GM12878 (cell line): Measurements from ENCODE around the gene SRPK2.

Experiments
- EP300 ChIP-seq, 2 experiments: fragments of 150-350 bp in 1 of 2; IDR thresholded peaks; 2 replicates each; pipeline ENCODE4 v1.6.1; 2011 to 2012; ENCODE audit warnings: low read depth in 2 of 2, low read length in 2 of 2, borderline replicate concordance in 1 of 2, improper control_type of control experiment in 1 of 2, inconsistent platforms in 1 of 2; ENCODE audit not compliant: control insufficient read depth in 1 of 2
- FOXK2 ChIP-seq: fragments of 450-650 bp; IDR thresholded peaks from 2 replicates; pipeline ENCODE4 v1.6.1; 2017; ENCODE audit warnings: mild to moderate bottlenecking, moderate library complexity
- HDAC2 ChIP-seq: fragments of 200-600 bp; sonication (generic); IDR thresholded peaks from 2 replicates; pipeline ENCODE4 v1.6.1; 2017
- IKZF1 ChIP-seq: fragments of 450-650 bp; conservative IDR thresholded peaks from 2 replicates; pipeline ENCODE4 v1.6.1; 2017; ENCODE audit warnings: antibody characterized with exemption, mild to moderate bottlenecking
- NFIC ChIP-seq: IDR thresholded peaks from 2 replicates; pipeline ENCODE4 v1.6.1; 2012; ENCODE audit warnings: low read depth, mild to moderate bottlenecking, inconsistent platforms, low read length, moderate library complexity
- NR2C1 ChIP-seq: fragments of 450-650 bp; IDR thresholded peaks from 2 replicates; pipeline ENCODE4 v1.6.1; 2017; ENCODE audit warnings: antibody characterized with exemption, mild to moderate bottlenecking, moderate library complexity
- NR2C2 ChIP-seq: IDR thresholded peaks from 2 replicates; pipeline ENCODE4 v1.6.1; 2011; ENCODE audit warnings: borderline replicate concordance, low read depth; ENCODE audit not compliant: control insufficient read depth, insufficient read length
- POLR2A ChIP-seq: IDR thresholded peaks from 2 replicates; pipeline ENCODE4 v1.6.1; 2011; ENCODE audit warnings: low read depth, mild to moderate bottlenecking, low read length
- RB1 ChIP-seq: fragments of 450-650 bp; formaldehyde crosslinking; IDR thresholded peaks from 2 replicates; pipeline ENCODE4 v1.6.1; 2017; ENCODE audit warnings: mild to moderate bottlenecking, borderline replicate concordance
- RCOR1 ChIP-seq: conservative IDR thresholded peaks from 2 replicates; pipeline ENCODE4 v1.6.1; 2012; ENCODE audit warnings: low read depth, low read length, improper control_type of control experiment
- SIX5 ChIP-seq: IDR thresholded peaks from 2 replicates; pipeline ENCODE4 v1.6.1; 2011; ENCODE audit warnings: mild to moderate bottlenecking, low read depth, low read length, moderate library complexity; ENCODE audit not compliant: severe bottlenecking
- TF ChIP-seq, protein P1 (sequence below): fragments of 450-650 bp; formaldehyde crosslinking; IDR thresholded peaks from 2 replicates; pipeline ENCODE4 v1.4.0; 2020; ENCODE audit warnings: mild to moderate bottlenecking, moderate library complexity
- TF ChIP-seq, protein P2 (sequence below), 3 experiments: IDR thresholded peaks in 2 of 3; conservative IDR thresholded peaks in 1 of 3; 2 replicates each; pipeline ENCODE4 v1.5.1; 2011; ENCODE audit warnings: low read depth in 3 of 3, low read length in 3 of 3, mild to moderate bottlenecking in 3 of 3, control low read depth in 2 of 3, moderate library complexity in 2 of 3, inconsistent platforms in 1 of 3, mixed read lengths in 1 of 3; ENCODE audit not compliant: control insufficient read depth in 2 of 3, insufficient read depth in 1 of 3; ENCODE audit errors: extremely low read depth in 1 of 3

DNA sequence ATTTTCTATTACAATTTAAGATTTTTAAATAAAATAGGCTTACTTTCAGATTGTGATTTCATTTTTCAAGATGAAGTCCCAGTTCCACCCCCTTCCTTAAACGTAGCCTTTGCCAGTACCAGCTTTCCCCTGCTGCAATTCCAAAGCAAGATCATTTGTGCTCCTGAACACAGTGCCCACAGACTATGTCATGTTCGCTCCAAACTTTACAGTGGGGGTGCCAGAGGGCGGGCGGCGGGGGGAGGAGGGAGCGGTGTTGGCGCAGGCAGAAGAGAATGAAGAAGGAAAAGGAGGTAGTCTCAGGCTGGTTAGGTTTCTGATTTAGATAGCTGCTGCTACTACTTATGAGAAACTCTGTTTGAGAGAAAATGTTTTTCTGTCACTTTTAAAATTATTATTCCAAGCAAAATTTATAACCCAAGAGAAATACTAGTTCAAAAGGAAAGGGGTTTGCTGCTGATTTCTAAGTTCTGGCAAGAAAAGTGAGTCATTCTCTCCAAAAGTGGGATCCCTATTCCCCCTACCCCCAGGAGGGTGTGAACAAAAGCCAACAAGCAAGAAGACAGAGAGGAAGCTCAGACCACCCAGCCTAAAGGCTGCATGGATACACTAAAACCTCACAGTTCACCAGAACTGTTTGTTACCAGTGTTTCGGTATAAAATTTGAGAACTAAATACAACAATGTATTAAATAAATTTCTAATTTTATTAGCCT lies 109.6 kb downstream of the SRPK2 start:
- TF ChIP-seq, protein P1, sequence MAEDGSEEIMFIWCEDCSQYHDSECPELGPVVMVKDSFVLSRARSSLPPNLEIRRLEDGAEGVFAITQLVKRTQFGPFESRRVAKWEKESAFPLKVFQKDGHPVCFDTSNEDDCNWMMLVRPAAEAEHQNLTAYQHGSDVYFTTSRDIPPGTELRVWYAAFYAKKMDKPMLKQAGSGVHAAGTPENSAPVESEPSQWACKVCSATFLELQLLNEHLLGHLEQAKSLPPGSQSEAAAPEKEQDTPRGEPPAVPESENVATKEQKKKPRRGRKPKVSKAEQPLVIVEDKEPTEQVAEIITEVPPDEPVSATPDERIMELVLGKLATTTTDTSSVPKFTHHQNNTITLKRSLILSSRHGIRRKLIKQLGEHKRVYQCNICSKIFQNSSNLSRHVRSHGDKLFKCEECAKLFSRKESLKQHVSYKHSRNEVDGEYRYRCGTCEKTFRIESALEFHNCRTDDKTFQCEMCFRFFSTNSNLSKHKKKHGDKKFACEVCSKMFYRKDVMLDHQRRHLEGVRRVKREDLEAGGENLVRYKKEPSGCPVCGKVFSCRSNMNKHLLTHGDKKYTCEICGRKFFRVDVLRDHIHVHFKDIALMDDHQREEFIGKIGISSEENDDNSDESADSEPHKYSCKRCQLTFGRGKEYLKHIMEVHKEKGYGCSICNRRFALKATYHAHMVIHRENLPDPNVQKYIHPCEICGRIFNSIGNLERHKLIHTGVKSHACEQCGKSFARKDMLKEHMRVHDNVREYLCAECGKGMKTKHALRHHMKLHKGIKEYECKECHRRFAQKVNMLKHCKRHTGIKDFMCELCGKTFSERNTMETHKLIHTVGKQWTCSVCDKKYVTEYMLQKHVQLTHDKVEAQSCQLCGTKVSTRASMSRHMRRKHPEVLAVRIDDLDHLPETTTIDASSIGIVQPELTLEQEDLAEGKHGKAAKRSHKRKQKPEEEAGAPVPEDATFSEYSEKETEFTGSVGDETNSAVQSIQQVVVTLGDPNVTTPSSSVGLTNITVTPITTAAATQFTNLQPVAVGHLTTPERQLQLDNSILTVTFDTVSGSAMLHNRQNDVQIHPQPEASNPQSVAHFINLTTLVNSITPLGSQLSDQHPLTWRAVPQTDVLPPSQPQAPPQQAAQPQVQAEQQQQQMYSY (CRISPR knock-in tag), result no peak
- TF ChIP-seq, protein P2, sequence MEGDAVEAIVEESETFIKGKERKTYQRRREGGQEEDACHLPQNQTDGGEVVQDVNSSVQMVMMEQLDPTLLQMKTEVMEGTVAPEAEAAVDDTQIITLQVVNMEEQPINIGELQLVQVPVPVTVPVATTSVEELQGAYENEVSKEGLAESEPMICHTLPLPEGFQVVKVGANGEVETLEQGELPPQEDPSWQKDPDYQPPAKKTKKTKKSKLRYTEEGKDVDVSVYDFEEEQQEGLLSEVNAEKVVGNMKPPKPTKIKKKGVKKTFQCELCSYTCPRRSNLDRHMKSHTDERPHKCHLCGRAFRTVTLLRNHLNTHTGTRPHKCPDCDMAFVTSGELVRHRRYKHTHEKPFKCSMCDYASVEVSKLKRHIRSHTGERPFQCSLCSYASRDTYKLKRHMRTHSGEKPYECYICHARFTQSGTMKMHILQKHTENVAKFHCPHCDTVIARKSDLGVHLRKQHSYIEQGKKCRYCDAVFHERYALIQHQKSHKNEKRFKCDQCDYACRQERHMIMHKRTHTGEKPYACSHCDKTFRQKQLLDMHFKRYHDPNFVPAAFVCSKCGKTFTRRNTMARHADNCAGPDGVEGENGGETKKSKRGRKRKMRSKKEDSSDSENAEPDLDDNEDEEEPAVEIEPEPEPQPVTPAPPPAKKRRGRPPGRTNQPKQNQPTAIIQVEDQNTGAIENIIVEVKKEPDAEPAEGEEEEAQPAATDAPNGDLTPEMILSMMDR (IDR thresholded peaks at IDR 0.05 in 2 of 3, conservative IDR thresholded peaks at IDR 0.05 in 1 of 3; ENCODE audit: control insufficient read depth in 2 of 3, extremely low read depth in 1 of 3, insufficient read depth in 1 of 3, low read depth in 3 of 3, low read length in 3 of 3), result no peak
- TF ChIP-seq FOXK2 (no peak), RB1 (no peak), POLR2A (no peak), EP300 (IDR thresholded peaks at IDR 0.05; ENCODE audit: borderline replicate concordance in 1 of 2, control insufficient read depth in 1 of 2, low read depth in 2 of 2, low read length in 2 of 2) (0 out of 4 replicates have a peak, but pooled peaks have one; percentile 16 to 32), NR2C1 (no peak), NR2C2 (no peak), SIX5 (no peak), RCOR1 (no peak), NFIC (no peak), IKZF1 (peak; percentile 60), HDAC2 (no peak)
